Ovary (tissue), 9 donors: ENCODE results near the gene ZKSCAN5. TPM values are rescaled to one million over a fixed set of nuclear protein-coding genes. Genes with fewer than 3 reads are reported as not detected.

ENCODE experiments used
- DNase-seq, 5 donors: peaks; one replicate each; pipeline ENCODE4 v3.0.0-alpha.2; 2019 to 2020
- H3K27ac ChIP-seq, 2 donors: fragments of 200-600 bp; one replicate each; pipeline versions ENCODE4 v1.5.1 to v1.8.0; 2019 to 2022
- H3K27me3 ChIP-seq: fragments of 200-600 bp; one replicate; pipeline ENCODE4 v1.8.0; 2022
- H3K36me3 ChIP-seq: fragments of 200-600 bp; sonication (generic); one replicate; pipeline ENCODE4 v1.5.1; 2019
- H3K4me1 ChIP-seq: one replicate; pipeline ENCODE4 v1.8.1; 2013; ENCODE audit warnings: mild to moderate bottlenecking, moderate library complexity; ENCODE audit not compliant: insufficient read depth
- H3K4me3 ChIP-seq: fragments of 200-600 bp; sonication (generic); one replicate; pipeline ENCODE4 v1.5.1; 2017
- H3K9me3 ChIP-seq, 2 donors: fragments of 200-600 bp in 1 of 2; sonication (generic) in 1 of 2; one replicate each; pipeline versions ENCODE4 v1.5.1 to v1.8.1; 2013 to 2019; ENCODE audit warnings: mild to moderate bottlenecking in 1 of 2, moderate library complexity in 1 of 2
- EP300 ChIP-seq: sonication (generic); formaldehyde crosslinking; IDR thresholded peaks from one replicate; pipeline ENCODE4 v1.6.1; 2017; ENCODE audit warnings: antibody characterized with exemption
- POLR2A ChIP-seq: fragments of 450-650 bp; IDR thresholded peaks from one replicate; pipeline ENCODE4 v1.6.1; 2017; ENCODE audit warnings: antibody characterized with exemption, mild to moderate bottlenecking, moderate library complexity
- WGBS, 3 donors: extraction: QIAGEN DNeasy Blood & Tissue Kit in 1 of 3; methylation state at CpG; one replicate each; pipeline versions ENCODE4 v1.1.5 to v1.1.7; 2013 to 2017; 5-methylcytosine and 5-hydroxymethylcytosine counted together
- intact Hi-C, 4 donors: fragments of 100-400 bp; cut with DNase I; formaldehyde crosslinking; loops; one replicate each; pipeline versions ENCODE4 v1.11.0 to v1.15.1; 2022 to 2023
- polyA plus RNA-seq, 2 donors: library from polyadenylated mRNA; stranded (reverse); fragments of 200-250 nt in 1 of 2; fragments of 350-450 nt in 1 of 2; fragmentation: Illumina TruSeq in 1 of 2; extraction: RNeasy Lipid Tissue Mini Kit (QIAGEN cat#74804) in 1 of 2; gene quantifications; one replicate each; pipeline ENCODE4 v1.2.3, GENCODE V29; 2013 to 2014
- total RNA-seq, 7 donors: library from RNA; depleted of rRNA in 2 of 7; stranded (reverse); fragments of >200 nt in 2 of 7; fragmentation: NEBNext Ultra II Directional in 3 of 7; extraction: Animal tissue kit (Norgen Biotek cat#: 25700) in 3 of 7; gene quantifications; one replicate each; pipeline versions ENCODE4 v1.1.0 to v1.2.4, GENCODE V29; 2016 to 2023
- TF ChIP-seq, protein P1 (sequence below), 3 donors: fragments of 450-650 bp in 2 of 3; fragments of 200-600 bp in 1 of 3; IDR thresholded peaks; one replicate each; pipeline versions ENCODE4 v1.5.1 to v1.8.0; 2016 to 2022; ENCODE audit warnings: antibody characterized with exemption in 3 of 3, mild to moderate bottlenecking in 1 of 3
- donor health status: DM: no; HTN: no; CAD: no; lungs with moderate emphysema.
- donor health status: DM: no; HTN: no; CAD: no.
- donor health status: Bipolar disorder and iron deficiency.
- donor health status: DM: yes; HTN: yes; CAD: no.
- donor health status: DM: no; HTN: no; CAD: no.
- donor health status: DM: yes; HTN: yes; CAD: no.

Gene ZKSCAN5
- total and polyA plus RNA-seq, 9 donors, result 5.2 to 12.1 (median 8.6) TPM

DNA sequence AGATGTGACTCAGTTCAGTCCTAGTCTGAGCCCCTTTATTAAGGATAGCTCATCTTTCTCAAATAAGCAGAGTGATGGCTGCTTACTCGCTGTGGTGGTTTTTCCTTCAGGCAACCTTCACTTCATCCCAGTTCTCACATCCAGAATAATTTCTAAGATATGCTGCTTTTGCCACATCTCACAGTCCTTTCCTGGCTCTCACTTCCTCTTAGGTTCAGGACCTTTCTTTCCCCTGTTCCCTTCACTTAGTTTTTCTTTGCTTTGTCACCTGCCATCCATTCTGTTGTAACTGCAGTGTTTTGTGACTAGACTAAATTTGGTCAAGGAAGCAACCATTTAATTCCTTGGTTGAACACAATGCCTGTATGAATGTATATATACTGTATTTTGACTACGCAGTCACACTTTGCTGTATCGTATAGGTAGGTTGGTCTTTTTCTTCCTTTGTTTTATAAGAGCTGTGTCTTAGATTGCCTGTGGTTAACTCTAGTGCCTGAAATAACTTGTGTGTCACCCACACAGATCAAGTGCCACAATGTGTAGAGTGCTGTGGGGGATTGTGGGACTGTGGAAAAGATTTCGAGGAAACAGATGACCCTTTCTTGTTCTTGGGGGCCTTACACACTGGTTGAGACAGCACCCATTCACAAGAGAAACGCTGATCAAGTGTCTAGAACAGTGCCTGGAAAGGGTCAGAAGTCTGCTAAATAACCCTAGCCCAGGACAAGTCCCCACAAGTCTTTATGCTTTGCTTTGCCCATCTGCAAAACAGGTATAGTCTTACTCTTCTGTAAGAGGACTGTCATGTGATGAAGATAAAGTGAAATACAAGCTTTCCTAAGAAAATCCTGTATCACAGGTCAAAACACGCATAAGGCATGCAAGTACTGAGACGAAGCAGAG is 56.6 kb downstream of the ZKSCAN5 start:
- Histone ChIP-seq H3K9me3 (no peaks in the 10 kb centered on the region), H3K4me3 (no peak overlapping the region), H3K27ac (no peak overlapping the region), H3K27me3 (no peaks in the 10 kb centered on the region), H3K36me3 (no peaks in the 10 kb centered on the region), H3K4me1 (peaks cover 1% of the 10 kb centered on the region)
- 88 to 94% (median 92%) methylated on average over 7 of the region's 7 CpGs for WGBS, 3 donors
- TF ChIP-seq, protein P1, sequence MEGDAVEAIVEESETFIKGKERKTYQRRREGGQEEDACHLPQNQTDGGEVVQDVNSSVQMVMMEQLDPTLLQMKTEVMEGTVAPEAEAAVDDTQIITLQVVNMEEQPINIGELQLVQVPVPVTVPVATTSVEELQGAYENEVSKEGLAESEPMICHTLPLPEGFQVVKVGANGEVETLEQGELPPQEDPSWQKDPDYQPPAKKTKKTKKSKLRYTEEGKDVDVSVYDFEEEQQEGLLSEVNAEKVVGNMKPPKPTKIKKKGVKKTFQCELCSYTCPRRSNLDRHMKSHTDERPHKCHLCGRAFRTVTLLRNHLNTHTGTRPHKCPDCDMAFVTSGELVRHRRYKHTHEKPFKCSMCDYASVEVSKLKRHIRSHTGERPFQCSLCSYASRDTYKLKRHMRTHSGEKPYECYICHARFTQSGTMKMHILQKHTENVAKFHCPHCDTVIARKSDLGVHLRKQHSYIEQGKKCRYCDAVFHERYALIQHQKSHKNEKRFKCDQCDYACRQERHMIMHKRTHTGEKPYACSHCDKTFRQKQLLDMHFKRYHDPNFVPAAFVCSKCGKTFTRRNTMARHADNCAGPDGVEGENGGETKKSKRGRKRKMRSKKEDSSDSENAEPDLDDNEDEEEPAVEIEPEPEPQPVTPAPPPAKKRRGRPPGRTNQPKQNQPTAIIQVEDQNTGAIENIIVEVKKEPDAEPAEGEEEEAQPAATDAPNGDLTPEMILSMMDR (IDR thresholded peaks at IDR 0.05), result no peak
- no peak for TF ChIP-seq EP300
- DNase-seq, result no peak
- intact Hi-C loops, result no loop called here

DNA sequence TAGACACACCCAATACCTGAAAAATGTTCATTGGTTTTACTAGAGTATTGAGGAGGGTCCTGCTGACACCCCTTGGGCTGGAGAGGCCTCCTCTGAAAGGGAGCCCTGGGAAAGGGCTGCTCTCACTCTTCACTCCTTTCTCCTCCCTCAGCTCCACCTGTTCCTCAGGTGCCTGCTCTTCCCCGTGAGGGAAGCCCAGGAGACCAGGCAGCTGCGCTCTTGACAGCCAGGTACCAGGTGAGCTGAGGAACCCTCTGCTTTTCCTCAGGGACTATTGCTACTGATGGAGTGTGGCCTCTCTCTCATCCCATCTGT is 57.2 kb downstream of the ZKSCAN5 start:
- intact Hi-C loops, result no loop called here
- peaks cover 1% of the 10 kb centered on the region for H3K4me1 ChIP-seq
- H3K9me3 ChIP-seq, result no peaks in the 10 kb centered on the region
- 91 to 96% (median 94%) methylated on average over 2 of the region's 2 CpGs for WGBS, 3 donors
- no peak overlapping the region for H3K27ac ChIP-seq
- no peaks in the 10 kb centered on the region for H3K27me3 ChIP-seq
- TF ChIP-seq POLR2A, result no peak
- TF ChIP-seq, protein P1 (IDR thresholded peaks at IDR 0.05), result no peak
- TF ChIP-seq EP300, result no peak
- no peak overlapping the region for H3K4me3 ChIP-seq
- no peaks in the 10 kb centered on the region for H3K36me3 ChIP-seq
- DNase-seq, result no peak

DNA sequence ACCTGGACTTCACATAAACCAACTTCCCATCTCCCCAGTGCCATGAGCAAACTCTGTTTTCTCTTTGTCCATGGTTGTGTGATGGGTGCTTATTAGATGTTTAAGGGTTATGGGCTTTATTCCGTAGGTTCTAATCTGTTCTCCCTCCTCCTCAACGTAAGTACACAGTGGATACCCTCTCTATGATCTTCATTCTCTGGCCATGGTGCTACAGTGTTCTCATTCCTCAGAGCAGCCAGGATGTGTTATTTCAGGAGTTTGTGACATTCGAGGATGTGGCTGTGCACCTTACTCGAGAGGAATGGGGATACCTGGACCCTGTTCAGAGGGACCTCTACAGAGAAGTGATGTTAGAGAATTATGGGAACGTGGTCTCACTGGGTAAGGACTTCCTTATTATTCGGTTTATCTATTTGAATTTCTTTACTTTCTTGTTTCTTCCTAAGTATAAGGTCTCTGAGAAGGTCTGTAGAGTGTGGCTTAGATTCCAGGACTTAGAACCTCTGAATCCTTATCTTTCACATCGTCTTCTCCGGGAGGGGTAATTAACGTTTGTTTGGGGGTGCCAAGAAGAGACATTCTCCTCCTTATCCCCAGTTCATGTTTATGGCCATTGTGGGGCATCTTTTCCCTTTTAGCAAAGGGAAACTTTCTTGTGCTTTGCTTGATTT is 57.8 kb downstream of the ZKSCAN5 start:
- no peak for DNase-seq
- no peak overlapping the region for H3K4me3 ChIP-seq
- WGBS, 3 donors, result 76 to 80% (median 77%) methylated on average over 9 of the region's 9 CpGs
- intact Hi-C loops, result no loop called here
- H3K36me3 ChIP-seq, result no peaks in the 10 kb centered on the region
- no peak overlapping the region for H3K27ac ChIP-seq
- peaks cover 1% of the 10 kb centered on the region for H3K4me1 ChIP-seq
- no peaks in the 10 kb centered on the region for H3K9me3 ChIP-seq
- no peaks in the 10 kb centered on the region for H3K27me3 ChIP-seq
- TF ChIP-seq, protein P1 (IDR thresholded peaks at IDR 0.05), result no peak
- TF ChIP-seq POLR2A (no peak), EP300 (no peak)

DNA sequence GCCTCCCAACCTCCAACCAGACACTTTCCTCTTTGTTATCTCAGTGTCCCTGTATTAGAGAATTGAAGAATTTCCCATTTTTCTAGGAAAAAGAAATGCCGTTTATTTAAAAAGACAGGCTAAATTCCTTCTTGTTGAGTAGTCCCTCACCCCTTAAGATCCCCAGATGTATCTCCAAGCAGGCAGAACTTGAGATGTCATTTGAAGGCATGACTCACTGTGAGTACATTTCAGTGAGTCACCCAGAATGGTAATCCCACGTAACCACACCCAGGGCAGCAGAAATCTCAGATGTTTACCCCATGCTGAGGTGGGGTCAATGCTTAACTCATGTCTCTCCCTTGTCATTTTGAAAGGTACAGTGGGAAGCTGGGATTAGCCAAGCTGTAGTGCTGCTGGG is 58.4 kb downstream of the ZKSCAN5 start:
- TF ChIP-seq, protein P1 (IDR thresholded peaks at IDR 0.05), result no peak
- TF ChIP-seq EP300 (no peak), POLR2A (no peak)
- no peak for DNase-seq
- Histone ChIP-seq H3K27me3 (no peaks in the 10 kb centered on the region), H3K4me3 (no peak overlapping the region), H3K27ac (no peak overlapping the region), H3K4me1 (peaks cover 1% of the 10 kb centered on the region), H3K9me3 (no peaks in the 10 kb centered on the region), H3K36me3 (no peaks in the 10 kb centered on the region)
- intact Hi-C loops, result no loop called here
- 12 to 30% (median 23%) methylated on average over 2 of the region's 2 CpGs for WGBS, 3 donors
